Stimulated activated CD4-positive, alpha-beta T cell treated with anti-CD3 and anti-CD28 coated beads, Interleukin-1b, Interleukin-23, amount 100 ng/mL, for 1 hour (primary cell): ENCODE measurements around the gene RPL39.
"Not testable (repeated sequence)": the region's sequence is repeated elsewhere in the genome, so short reads cannot be mapped to it uniquely, and the experiment has no call there.

ENCODE experiments used
- DNase-seq, 2 donors: peaks; one replicate each; pipeline ENCODE4 v3.0.0-alpha.2; 2020; ENCODE audit warnings: low read depth in 2 of 2

RPL39 gene

DNA sequence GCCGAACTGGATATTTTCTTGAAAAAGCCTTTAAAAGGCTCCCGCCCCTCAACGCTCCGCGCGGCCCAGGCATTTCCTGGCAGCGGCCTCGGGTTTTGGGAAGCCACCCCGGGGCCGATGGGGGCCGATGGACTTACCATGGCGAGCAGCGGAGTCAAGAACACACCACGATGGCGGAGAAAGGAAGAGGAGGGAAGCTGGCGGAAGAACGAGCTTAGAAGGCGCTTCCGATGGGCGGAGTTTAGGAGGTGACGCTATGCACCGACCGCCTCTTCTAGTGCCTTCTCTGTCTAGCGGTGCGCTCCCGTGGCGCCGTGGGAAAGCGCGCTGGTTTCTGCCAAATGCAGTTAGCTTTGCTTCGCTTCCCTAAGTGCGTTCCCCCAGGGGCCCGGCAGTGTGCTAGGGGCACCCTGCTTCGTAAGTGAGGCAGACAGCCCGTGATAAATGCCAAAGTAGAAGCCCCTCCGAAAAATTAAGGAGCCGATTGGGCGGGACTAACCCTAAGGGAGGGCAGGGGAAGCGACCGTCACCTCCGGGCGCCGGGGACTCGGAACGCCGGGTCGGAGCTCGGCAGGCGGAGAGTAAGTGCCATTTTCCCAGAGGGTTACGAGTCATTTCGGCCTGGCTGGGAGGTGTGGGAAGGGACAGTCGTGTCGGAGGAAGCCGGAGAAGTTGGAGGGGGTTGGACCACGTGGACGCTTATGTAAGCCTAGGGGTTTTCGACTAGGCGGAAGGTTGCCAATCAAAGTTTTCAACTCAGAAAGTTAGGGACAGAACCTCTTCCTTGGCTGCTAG, at the start of gene RPL39:
RPL39 (minus strand) TSS at position 194 of the 795 bp plus-strand sequence; CDS start at position 140, 54 bp downstream.
- DNase-seq: peak; percentile 34 to 43

DNA sequence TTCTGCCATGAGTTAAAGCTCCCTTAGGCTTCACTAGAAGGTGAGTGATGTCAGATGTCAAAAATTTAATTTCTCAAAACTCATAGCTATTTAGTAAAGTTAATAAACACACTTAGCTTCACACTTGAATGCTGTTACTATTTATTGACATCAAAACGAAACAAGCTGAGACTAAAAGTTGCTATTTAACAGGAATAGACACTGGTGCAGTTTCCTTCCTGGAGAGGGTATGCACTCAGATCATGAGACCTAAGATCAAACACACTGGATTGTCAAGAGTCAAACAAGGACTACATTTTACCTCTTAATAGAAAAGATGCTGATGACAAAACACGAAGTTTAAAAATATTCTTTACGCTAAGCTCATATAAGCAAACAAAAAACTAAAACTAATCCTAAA, 42.5 kb upstream of the RPL39 start:
- DNase-seq: no peak

DNA sequence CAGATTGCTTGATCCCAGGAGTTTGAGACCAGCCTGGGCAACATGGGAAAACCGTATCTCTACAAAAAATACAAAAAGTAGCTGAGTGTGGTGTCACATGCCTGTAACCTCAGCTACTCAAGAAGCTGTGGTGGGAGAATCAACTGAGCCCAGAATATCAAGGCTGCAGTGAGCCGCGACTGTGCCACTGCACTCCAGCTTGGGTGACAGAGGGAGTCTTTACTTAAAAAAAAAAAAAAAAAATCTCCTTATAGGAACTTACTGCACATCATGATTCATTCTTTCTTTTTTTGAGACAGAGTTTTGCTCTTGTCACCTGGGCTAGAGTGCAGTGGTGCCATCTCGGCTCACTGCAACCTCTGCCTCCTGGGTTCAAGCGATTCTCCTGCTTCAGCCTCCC, 37.0 kb upstream of the RPL39 start:
- DNase-seq: no peak

DNA sequence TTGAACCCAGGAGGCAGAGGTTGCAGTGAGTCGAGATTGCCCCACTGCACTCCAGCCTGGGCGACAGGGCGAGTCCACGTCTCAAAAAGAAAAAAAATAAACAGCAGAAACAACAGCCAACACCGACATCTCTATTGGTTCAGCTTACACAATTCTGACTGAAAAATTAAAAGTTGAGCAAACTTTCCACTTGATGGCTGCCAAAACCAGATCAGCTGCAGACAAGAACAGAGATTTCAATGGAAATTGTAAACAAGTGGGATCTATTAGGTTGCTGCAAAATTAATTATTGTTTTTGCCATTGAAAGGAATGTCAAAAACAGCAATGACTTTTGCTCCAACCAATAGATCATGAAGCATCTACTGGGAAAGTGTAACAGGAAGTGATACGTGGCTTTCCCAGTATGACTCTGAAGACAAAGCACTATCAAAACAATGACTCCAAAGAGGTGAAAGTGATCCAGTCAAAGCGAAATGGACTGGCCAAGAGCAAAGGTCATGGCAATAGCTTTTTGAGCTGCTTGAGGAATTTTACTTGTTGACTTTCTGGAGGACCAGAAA, 35.0 kb upstream of the RPL39 start:
- DNase-seq: no peak

DNA sequence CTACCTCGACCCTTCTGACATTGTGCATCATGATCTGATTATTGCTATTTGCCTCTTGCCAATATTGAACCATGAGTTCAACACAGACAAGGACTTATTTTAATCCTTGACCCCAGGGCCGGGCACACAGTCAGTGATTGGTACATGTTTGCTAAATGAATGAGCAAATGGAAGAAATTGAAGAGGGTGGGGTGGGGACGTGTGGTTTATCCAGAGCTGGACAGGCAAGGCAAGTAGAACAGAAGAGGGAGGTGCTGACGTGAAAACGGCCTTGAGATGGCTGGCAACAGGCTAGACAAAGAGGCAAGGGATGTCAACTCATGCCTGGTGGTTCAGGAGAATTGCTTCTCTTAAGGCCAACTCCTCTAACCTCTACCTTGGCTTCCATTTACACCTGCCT, 32.8 kb upstream of the RPL39 start:
- DNase-seq: not testable (repeated sequence)

DNA sequence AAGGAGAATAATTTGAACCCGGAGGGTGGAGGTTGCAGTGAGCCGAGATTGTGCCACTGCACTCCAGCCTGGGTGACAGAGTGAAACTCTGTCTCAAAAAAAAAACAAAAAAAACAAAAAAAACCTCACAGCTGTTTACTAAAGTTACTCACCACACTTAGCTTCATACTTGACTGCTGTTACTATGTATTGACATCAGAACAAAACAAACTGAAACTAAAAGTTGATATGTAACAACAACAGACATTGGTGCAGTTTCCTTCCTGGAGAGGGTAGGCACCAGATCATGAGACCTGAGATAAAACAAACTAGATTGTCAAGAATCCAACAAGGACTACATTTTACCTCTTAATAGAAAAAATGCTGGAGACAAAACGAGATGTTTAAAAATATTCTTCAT, 30.3 kb upstream of the RPL39 start:
- DNase-seq: not testable (repeated sequence)

DNA sequence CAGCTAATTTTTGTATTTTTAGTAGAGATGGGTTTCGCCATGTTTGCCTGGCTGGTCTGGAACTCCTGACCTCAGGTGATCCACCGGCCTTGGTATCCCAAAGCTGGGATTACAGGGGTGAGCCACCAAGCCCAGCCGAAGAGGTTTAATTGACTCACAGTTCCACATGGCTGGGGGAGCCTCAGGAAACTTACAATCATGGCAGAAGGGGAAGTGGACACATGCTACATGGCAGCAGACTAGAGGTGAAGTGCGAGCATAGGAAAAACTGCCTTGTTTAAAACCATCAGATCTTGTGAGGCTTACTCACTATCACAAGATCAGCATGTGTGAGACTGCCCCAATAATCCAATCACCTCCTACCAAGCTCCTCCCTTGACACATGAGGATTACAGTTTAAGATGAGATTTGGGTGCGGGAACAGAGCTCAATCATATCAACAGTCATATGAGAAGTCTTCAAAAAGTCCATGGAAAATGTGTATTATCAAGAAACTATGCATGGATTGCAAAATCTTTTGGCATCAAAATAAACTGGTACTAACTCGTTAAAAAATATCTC, 25.8 kb upstream of the RPL39 start:
- no peak for DNase-seq

DNA sequence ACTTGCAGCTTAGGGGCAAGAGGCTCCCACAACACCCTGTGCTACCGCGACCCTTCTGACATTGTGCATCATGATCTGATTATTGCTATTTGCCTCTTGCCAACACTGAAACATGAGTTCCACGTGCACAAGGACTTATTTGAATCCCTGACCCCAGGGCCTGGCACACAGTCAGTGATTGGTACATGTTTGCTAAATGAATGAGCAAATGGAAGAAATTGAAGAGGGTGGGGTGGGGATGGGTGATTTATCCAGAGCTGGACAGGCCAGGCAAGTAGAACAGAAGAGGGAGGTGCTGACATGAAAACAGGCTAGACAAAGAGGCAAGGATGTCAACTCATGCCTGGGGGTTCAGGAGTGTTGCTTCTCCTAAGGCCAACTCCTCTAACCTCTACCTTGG, 24.9 kb upstream of the RPL39 start:
- DNase-seq: no peak

DNA sequence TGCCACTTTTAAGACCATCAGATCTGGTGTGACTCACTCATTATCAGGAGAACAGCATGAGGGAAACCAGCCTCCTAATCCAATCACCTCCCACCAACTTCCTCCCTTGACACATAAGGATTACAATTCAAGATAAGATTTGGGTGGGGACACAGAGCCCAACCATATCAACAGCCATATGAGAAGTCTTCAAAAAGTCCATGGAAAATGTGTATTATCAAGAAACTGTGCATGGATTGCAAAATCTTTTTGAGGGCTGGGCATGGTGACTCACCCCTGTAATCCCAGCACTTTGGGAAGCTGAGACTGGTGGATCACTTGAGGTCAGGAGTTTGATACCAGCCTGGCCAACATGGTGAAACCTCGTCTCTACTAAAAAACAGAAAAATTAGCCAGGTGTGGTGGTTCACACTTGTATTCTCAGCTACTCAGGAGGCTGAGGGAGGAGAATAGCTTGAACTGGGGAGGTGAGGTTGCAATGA, 17.8 kb upstream of the RPL39 start:
- DNase-seq: no peak

DNA sequence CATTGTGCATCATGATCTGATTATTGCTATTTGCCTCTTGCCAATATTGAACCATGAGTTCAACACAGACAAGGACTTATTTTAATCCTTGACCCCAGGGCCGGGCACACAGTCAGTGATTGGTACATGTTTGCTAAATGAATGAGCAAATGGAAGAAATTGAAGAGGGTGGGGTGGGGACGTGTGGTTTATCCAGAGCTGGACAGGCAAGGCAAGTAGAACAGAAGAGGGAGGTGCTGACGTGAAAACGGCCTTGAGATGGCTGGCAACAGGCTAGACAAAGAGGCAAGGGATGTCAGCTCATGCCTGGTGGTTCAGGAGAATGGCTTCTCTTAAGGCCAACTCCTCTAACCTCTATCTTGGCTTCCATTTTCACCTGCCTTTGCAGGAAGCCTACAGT, 17.0 kb upstream of the RPL39 start:
- not testable (repeated sequence) for DNase-seq

DNA sequence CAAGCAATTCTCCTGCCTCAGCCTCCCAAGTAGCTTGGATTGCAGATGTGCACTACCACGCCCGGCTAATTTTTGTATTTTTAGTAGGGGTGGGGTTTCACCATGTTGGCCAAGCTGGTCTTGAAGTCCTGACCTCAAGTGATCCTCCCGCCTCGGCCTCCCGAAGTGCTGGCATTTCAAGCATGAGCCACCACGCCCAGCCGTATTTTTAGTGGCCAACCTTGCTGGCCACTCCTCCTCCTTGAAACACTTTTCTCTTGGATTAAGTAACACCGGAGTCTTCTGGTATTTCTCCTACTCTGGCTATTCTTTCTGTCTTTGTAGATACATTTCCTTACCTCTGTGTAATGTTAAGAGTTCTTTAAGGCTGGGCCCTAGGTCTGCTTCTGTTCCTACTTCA, 11.1 kb upstream of the RPL39 start:
- DNase-seq: no peak

DNA sequence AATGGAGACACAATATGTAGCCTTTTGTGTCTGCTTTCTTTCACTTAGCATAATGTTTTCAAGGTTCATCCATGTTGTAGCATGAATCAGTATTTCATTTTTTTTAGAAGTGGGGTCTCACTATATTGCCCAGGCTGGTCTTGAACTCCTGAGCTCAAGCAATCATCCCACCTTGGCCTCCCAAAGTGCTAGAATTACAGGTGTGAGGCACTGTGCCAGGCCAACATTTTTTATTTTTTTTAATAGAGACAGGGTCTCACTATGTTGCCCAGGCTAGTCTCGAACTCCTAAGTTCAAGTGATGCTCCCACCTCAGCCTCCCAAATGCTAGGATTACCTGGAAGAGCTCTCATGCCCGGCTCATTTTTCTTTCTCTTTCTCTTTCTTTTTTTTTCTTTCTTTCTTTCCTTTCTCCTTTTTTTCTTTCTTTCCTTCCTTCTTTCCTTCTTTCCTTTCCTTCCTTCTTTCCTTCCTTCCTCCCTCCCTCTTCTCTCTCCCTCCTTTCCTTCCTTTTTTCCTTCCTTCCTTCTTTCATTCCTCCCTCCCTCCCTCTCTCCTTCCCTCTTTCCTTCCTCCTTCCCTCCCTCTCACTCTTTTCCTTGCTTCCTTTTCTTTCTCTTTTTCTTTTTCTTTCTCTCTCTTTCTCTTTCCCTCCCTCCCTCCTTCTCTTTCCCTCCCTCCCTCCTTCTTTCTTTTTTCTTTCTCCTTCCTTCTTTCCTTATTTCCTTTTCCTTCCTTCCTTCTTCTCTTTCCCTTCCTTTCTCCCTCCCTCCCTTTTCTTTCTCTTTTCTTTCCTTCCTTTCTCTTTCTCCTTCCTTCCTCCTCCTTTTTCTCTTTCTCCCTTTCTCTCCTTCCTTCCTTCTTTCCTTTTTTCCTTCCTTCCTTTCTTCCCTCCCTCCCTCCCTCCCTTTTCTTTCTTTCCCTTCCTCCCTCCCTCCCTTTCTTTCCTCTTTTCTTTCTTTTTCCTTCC, 10.1 kb upstream of the RPL39 start:
- DNase-seq: no peak

DNA sequence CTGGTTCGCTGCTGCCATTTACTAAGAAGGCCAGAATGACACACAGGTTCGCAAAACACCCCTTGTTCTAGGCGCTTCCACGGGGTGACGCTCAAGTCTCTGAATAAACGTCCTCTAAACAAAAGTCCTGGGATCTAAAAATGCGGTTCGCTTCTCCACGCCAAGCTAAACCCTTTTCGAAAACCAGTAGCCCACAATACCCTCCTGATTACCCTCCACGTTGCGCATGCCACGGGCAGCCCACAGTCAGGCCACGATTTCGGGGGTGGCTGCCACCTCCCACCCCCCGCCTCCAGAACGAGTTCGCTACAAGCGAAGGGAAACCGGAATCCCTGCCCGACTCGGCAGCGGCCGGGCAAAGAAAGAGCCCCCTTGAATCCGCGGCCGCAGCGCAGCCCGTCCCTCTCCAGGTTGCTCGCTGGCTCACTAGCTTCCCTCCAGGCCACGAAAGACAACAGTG, 423 bp downstream of the RPL39 start:
- DNase-seq: peak in 1 of 2 donors; percentile 10

DNA sequence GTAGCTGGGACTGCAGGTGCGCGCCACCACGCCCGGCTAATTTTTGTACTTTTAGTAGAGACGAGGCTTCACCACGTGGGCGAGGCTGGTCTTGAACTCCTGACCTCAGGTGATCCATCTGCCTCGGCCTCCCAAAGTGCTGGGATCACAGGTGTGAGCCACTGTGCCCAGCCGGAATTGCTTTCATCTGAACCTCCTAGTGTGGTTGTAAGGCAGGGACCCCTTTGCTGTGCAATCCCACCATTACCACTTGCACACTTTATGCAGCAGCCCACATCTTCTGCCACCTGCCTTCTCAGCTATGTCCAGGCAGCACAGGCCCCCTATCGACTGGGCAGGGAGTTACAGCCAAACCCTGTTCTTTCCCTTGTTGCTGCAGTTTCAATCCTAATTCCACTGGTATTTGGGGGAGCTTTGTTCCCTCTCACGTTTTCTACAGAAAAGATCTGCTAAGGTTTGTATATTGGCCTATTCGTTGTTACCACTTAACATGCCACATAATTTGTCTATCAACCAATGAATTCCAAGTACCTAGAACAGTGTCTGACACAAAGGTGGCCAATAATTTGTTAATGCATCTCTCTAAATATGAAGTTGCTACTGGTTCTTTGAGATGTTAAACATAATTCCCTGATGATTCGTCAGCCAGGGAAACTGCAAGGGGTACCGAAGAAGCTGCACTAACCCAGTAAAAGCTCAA, 6.5 kb downstream of the RPL39 start:
- peak in 1 of 2 donors; percentile 14 for DNase-seq

DNA sequence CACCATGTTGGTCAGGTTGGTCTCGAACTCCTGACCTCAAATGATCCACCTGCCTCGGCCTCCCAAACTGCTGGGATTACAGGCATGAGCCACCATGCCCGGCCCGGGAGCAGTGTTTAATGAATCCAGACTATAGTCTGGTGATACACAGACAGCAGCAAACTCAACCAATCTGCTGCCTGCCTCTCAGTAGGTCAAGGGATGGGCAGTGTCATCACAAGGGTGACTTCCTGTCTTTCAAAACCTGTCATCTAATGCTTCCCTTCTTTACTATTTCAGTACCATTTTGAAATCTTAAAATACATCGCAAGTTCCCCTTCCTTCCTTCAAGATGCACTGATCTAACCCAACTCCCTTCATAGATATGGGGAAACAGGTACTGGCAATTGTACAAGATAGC, 8.4 kb downstream of the RPL39 start:
- no peak for DNase-seq

DNA sequence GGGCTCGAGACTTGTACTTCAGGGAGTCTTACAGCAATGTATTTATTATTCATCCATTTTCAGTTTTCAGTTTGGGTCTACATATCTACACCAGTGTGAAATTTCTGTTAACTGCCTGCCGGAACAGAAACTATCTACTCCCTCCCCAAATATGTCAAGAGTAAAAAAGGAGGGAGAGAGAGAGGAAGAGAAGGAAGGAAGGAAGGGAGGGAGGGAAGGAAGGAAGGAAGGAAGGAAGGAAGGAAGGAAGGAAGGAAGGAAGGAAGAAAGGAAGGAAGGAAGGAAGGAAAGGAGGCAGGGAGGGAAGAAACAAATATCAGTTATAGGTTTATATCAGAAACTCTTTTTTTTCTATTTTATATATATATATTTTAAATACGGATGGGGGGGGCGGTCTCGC, 12.6 kb downstream of the RPL39 start:
- DNase-seq: no peak

DNA sequence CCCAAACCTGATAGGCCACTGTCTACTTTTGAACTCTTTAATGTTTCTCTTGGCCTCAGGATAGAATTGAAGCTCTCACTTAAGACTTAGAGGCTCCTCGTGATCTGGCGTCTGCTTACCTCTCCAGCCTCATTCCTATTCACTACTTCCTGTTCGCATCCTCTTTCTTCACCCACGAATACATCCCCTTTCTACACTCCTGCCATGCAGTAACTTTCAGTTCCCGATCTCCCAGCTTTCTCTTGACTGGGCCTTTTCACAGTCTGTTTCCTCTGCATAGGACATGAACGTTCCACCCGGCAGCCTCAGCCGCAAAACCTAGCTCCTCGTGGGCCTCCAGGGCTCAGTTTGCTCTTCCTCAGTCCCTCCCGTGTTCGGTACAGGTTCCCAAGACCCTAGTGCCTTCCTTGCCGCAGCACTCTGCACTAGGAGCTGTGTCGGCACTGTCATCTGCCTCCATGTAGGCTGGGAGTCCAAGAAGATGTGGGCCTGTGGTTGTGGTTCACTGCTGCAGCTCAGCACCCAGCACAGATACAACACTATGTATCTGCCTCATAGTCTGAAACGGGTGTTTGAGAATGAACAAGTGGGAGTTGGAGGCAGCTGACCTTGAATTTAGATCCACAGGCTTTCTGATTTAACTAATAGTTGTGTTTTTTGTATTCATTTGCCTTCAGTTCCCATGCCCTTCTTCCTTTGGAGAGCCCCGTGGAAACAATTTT, 15.8 kb downstream of the RPL39 start:
- no peak for DNase-seq

DNA sequence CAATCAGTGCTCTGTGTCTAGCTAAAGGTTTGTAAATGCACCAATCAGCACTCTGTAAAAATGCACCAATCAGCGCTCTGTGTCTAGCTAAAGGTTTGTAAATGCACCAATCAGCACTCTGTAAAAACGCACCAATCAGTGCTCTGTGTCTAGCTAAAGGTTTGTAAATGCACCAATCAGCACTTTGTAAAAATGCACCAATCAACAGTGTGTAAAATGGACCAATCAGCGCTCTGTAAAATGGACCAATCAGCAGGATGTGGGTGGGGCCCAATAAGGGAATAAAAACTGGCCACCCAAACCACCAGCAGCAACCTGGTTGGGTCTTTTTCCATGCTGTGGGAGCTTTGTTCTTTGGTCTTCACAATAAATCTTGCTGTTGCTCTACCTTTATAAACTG, 22.0 kb downstream of the RPL39 start:
- not testable (repeated sequence) for DNase-seq

DNA sequence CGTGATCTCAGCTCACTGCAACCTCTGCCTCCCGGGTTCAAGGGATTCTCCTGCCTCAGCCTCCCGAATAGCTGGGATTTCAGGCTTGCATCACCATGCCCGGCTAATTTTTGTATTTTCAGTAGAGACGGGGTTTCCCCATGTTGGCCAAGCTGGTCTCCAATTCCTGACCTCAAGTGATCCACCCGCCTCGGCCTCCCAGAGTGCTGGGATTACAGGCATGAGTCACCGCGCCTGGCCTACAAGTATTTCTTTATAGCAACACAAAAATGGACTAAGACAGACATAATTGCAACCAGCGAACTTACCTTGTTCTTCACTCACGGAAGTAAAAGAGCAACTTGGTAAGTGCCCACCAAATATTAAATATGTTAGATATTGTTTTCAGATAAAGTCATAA, 23.0 kb downstream of the RPL39 start:
- DNase-seq: not testable (repeated sequence)

DNA sequence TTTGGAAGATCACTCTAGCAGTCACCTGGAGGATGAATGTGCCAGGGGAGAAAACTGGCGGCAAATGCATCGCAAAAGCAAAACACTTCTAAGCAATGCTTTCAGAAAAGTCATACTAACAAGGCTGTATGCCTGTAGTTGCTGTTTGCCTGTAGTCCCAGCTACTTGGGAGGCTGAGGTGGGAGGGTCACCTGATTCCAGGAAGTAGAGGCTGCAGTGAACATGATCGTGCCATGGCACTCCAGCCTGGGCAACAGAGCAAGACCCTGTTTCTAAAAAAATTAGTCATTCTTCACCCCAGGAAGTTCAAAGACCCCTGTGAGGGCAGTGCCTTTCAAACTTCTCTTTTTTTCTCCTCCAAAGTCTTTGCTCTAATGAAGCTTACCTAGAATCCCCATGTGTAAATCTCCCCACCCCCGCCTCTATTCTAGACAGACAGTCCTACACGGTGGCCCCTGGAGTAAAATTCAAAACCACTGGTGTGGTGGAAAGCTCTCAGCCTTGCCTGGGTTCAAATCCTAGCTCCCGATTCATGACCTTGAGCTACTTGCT, 27.5 kb downstream of the RPL39 start:
- DNase-seq: no peak
